ENCODE results near the gene HAO1. TPM values are rescaled to one million over a fixed set of nuclear protein-coding genes. Genes with fewer than 3 reads are reported as not detected.

The HAO1 gene
- total RNA-seq, 2 experiments from 2014 or later, result not detected

- H3K4me1 Mint-ChIP-seq (ENCODE audit: low read depth), result no peaks in the 10 kb centered on the region
- no peaks in the 10 kb centered on the region for H3K9me3 Mint-ChIP-seq
- H3K36me3 Mint-ChIP-seq (ENCODE audit: low read depth), result no peaks in the 10 kb centered on the region
- Histone ChIP-seq H3K27me3 (ENCODE audit: control insufficient read depth in 1 of 2, insufficient read depth in 2 of 2, low read length in 2 of 2) (no peaks in the 10 kb centered on the region), H3K4me3 (ENCODE audit: low read length) (no peak overlapping the region), H3K9me3 (ENCODE audit: control insufficient read depth in 1 of 2, insufficient read depth in 1 of 2, low read length in 2 of 2) (no peaks in the 10 kb centered on the region), H3K4me1 (ENCODE audit: insufficient read depth, low read length) (no peaks in the 10 kb centered on the region), H3K36me3 (ENCODE audit: insufficient read depth, low read length) (no peaks in the 10 kb centered on the region), H3K27ac (ENCODE audit: low read depth in 1 of 2, low read length in 2 of 2) (no peak overlapping the region)
- ATAC-seq (ENCODE audit: poor library complexity) (no peak), DNase-seq (no peak)
- ChIA-PET POLR2A (no interaction called here), CTCF (no interaction called here)
- intact Hi-C loops (cut with DNase I, micrococcal nuclease), result no loop called here
- H3K27me3 Mint-ChIP-seq, result peaks cover 22% of the 10 kb centered on the region
- H3K27ac Mint-ChIP-seq, result no peak overlapping the region
- no peak for TF ChIP-seq CTCF (IDR thresholded peaks at IDR 0.05)
- H3K4me3 Mint-ChIP-seq, result no peak overlapping the region
Observed at GRCh38 chr20:7916648-7917047, 23.6 kb downstream of the HAO1 start.

- no peak for DNase-seq
- Mint-ChIP-seq H3K36me3 (ENCODE audit: low read depth) (no peaks in the 10 kb centered on the region), H3K27ac (no peak overlapping the region), H3K9me3 (no peaks in the 10 kb centered on the region), H3K4me1 (ENCODE audit: low read depth) (no peaks in the 10 kb centered on the region), H3K4me3 (no peak overlapping the region), H3K27me3 (peaks cover 9% of the 10 kb centered on the region)
- ChIA-PET CTCF (no interaction called here), POLR2A (no interaction called here)
- H3K27me3 ChIP-seq (ENCODE audit: control insufficient read depth in 1 of 2, insufficient read depth in 2 of 2, low read length in 2 of 2), result no peaks in the 10 kb centered on the region
- no peak overlapping the region for H3K27ac ChIP-seq (ENCODE audit: low read depth in 1 of 2, low read length in 2 of 2)
- intact Hi-C loops (cut with DNase I, micrococcal nuclease), result no loop called here
- no peak for ATAC-seq (ENCODE audit: poor library complexity)
- H3K4me1 ChIP-seq (ENCODE audit: insufficient read depth, low read length), result no peaks in the 10 kb centered on the region
- no peaks in the 10 kb centered on the region for H3K9me3 ChIP-seq (ENCODE audit: control insufficient read depth in 1 of 2, insufficient read depth in 1 of 2, low read length in 2 of 2)
- TF ChIP-seq CTCF (IDR thresholded peaks at IDR 0.05), result no peak
- H3K36me3 ChIP-seq (ENCODE audit: insufficient read depth, low read length), result no peaks in the 10 kb centered on the region
- no peak overlapping the region for H3K4me3 ChIP-seq (ENCODE audit: low read length)
Observed at GRCh38 chr20:7912551-7912950, 27.7 kb downstream of the HAO1 start.

GRCh38 chr20:7911586-7912330, 28.5 kb downstream of the HAO1 start:
- CTCF ChIA-PET, result no interaction called here
- H3K9me3 Mint-ChIP-seq, result no peaks in the 10 kb centered on the region
- H3K27me3 ChIP-seq (ENCODE audit: control insufficient read depth in 1 of 2, insufficient read depth in 2 of 2, low read length in 2 of 2), result no peaks in the 10 kb centered on the region
- no peak overlapping the region for H3K4me3 Mint-ChIP-seq
- no peaks in the 10 kb centered on the region for H3K4me1 ChIP-seq (ENCODE audit: insufficient read depth, low read length)
- TF ChIP-seq CTCF (IDR thresholded peaks at IDR 0.05), result no peak
- H3K27ac ChIP-seq (ENCODE audit: low read depth in 1 of 2, low read length in 2 of 2), result no peak overlapping the region
- H3K4me1 Mint-ChIP-seq (ENCODE audit: low read depth), result no peaks in the 10 kb centered on the region
- no peak for ATAC-seq (ENCODE audit: poor library complexity)
- peaks cover 13% of the 10 kb centered on the region for H3K27me3 Mint-ChIP-seq
- intact Hi-C loops (cut with DNase I, micrococcal nuclease), result no loop called here
- no peaks in the 10 kb centered on the region for H3K36me3 ChIP-seq (ENCODE audit: insufficient read depth, low read length)
- no peak overlapping the region for H3K27ac Mint-ChIP-seq
- no peaks in the 10 kb centered on the region for H3K36me3 Mint-ChIP-seq (ENCODE audit: low read depth)
- no peak for DNase-seq
- no peaks in the 10 kb centered on the region for H3K9me3 ChIP-seq (ENCODE audit: control insufficient read depth in 1 of 2, insufficient read depth in 1 of 2, low read length in 2 of 2)
- POLR2A ChIA-PET, result no interaction called here
- H3K4me3 ChIP-seq (ENCODE audit: low read length), result no peak overlapping the region
